OCI-LY1 (cell line): ENCODE measurements around the gene EMCN.

Experiments
- H2AFZ ChIP-seq: fragments of 200-600 bp; sonication (generic), shearing (Covaris generic); 2 replicates; pipeline ENCODE4 v1.6.0; 2014; ENCODE audit warnings: antibody characterized with exemption, mild to moderate bottlenecking, low read length
- H3F3A ChIP-seq: fragments of 200-600 bp; sonication (generic), shearing (Covaris generic); 2 replicates; pipeline ENCODE4 v1.6.0; 2014; ENCODE audit warnings: mild to moderate bottlenecking, antibody characterized with exemption, low read length, moderate library complexity; ENCODE audit not compliant: insufficient read depth
- H3K27ac ChIP-seq: fragments of 200-600 bp; sonication (generic); 2 replicates; pipeline ENCODE4 v1.5.1; 2014; ENCODE audit warnings: low read length, mixed run types, mild to moderate bottlenecking, low read depth; ENCODE audit not compliant: poor library complexity, severe bottlenecking
- H3K27me3 ChIP-seq: fragments of 200-600 bp; sonication (generic); 2 replicates; pipeline ENCODE4 v1.6.0; 2014; ENCODE audit warnings: antibody characterized with exemption, mild to moderate bottlenecking, low read length, moderate library complexity; ENCODE audit not compliant: insufficient read depth
- H3K36me3 ChIP-seq: fragments of 200-600 bp; sonication (generic); 2 replicates; pipeline ENCODE4 v1.6.1; 2014; ENCODE audit warnings: mild to moderate bottlenecking, antibody characterized with exemption, low read length, moderate library complexity, mixed read lengths; ENCODE audit not compliant: insufficient read depth
- H3K4me1 ChIP-seq: fragments of 200-600 bp; sonication (generic); 2 replicates; pipeline ENCODE4 v1.5.1; 2014; ENCODE audit warnings: mild to moderate bottlenecking, low read length, moderate library complexity; ENCODE audit not compliant: insufficient read depth, severe bottlenecking
- H3K4me2 ChIP-seq: fragments of 200-600 bp; sonication (generic), shearing (Covaris generic); 2 replicates; pipeline ENCODE4 v1.6.1; 2014; ENCODE audit warnings: low read length
- H3K4me3 ChIP-seq: fragments of 200-600 bp; sonication (generic); 2 replicates; pipeline ENCODE4 v1.5.1; 2014; ENCODE audit warnings: low read length, low read depth, mild to moderate bottlenecking, mixed read lengths; ENCODE audit not compliant: poor library complexity, severe bottlenecking
- H3K79me2 ChIP-seq: fragments of 200-600 bp; shearing (Covaris generic); 2 replicates; pipeline ENCODE4 v1.6.1; 2016; ENCODE audit warnings: mixed run types, low read length, mixed read lengths; ENCODE audit not compliant: insufficient read depth
- H3K9ac ChIP-seq: fragments of 200-600 bp; sonication (generic), shearing (Covaris generic); 2 replicates; pipeline ENCODE4 v1.6.1; 2014; ENCODE audit warnings: mild to moderate bottlenecking, low read length, mixed read lengths
- H3K9me2 ChIP-seq: fragments of 200-600 bp; sonication (generic), shearing (Covaris generic); 2 replicates; pipeline ENCODE4 v1.6.1; 2014; ENCODE audit warnings: low read depth, mild to moderate bottlenecking, low read length, mixed read lengths
- H3K9me3 ChIP-seq: fragments of 200-600 bp; shearing (Covaris generic); 2 replicates; pipeline ENCODE4 v1.6.1; 2014; ENCODE audit warnings: low read length, mixed read lengths
- H4K20me1 ChIP-seq: fragments of 200-600 bp; sonication (generic), shearing (Covaris generic); 2 replicates; pipeline ENCODE4 v1.6.0; 2016; ENCODE audit warnings: mild to moderate bottlenecking, low read length; ENCODE audit not compliant: insufficient read depth
- CTCF ChIP-seq: fragments of 200-600 bp; sonication (generic), shearing (Covaris generic); IDR thresholded peaks from 2 replicates; pipeline ENCODE4 v1.5.1; 2017; ENCODE audit warnings: mild to moderate bottlenecking, antibody characterized with exemption, low read length, moderate library complexity, mixed read lengths
- EZH2 ChIP-seq: fragments of 200-600 bp; sonication (generic), shearing (Covaris generic); IDR thresholded peaks from 2 replicates; pipeline ENCODE4 v1.8.0; 2017; ENCODE audit warnings: borderline replicate concordance, mixed run types, mild to moderate bottlenecking, antibody characterized with exemption, low read length, moderate library complexity, mixed read lengths

The EMCN gene

GRCh38 chr4:100450449-100450848 is 67.4 kb downstream of the EMCN start:
- Histone ChIP-seq H3K4me1 (no peaks in the 10 kb centered on the region), H3K4me3 (no peak overlapping the region), H3K4me2 (no peak overlapping the region), H3K27ac (no peak overlapping the region), H2AFZ (no peak overlapping the region), H3K9ac (no peak overlapping the region), H3K9me3 (no peaks in the 10 kb centered on the region), H3F3A (no peaks in the 10 kb centered on the region), H3K36me3 (no peaks in the 10 kb centered on the region), H3K79me2 (no peaks in the 10 kb centered on the region), H3K27me3 (no peaks in the 10 kb centered on the region), H4K20me1 (no peaks in the 10 kb centered on the region), H3K9me2 (no peaks in the 10 kb centered on the region)
- TF ChIP-seq EZH2: no peak
- TF ChIP-seq CTCF: no peak

GRCh38 chr4:100431416-100431815 is 86.4 kb downstream of the EMCN start:
- H3K9ac ChIP-seq: no peak overlapping the region
- H3K9me3 ChIP-seq: no peaks in the 10 kb centered on the region
- H3K4me3 ChIP-seq: no peak overlapping the region
- no peak overlapping the region for H3K27ac ChIP-seq
- no peak overlapping the region for H3K4me2 ChIP-seq
- no peaks in the 10 kb centered on the region for H4K20me1 ChIP-seq
- no peaks in the 10 kb centered on the region for H3F3A ChIP-seq
- H3K4me1 ChIP-seq: no peaks in the 10 kb centered on the region
- no peaks in the 10 kb centered on the region for H3K9me2 ChIP-seq
- no peaks in the 10 kb centered on the region for H3K79me2 ChIP-seq
- no peaks in the 10 kb centered on the region for H3K27me3 ChIP-seq
- TF ChIP-seq CTCF (no peak), EZH2 (no peak)
- no peaks in the 10 kb centered on the region for H3K36me3 ChIP-seq
- no peak overlapping the region for H2AFZ ChIP-seq

- H3K4me3 ChIP-seq: no peak overlapping the region
- no peaks in the 10 kb centered on the region for H3K4me1 ChIP-seq
- H3K36me3 ChIP-seq: no peaks in the 10 kb centered on the region
- no peaks in the 10 kb centered on the region for H3K9me3 ChIP-seq
- no peaks in the 10 kb centered on the region for H3K79me2 ChIP-seq
- no peaks in the 10 kb centered on the region for H3F3A ChIP-seq
- no peaks in the 10 kb centered on the region for H3K9me2 ChIP-seq
- H3K27ac ChIP-seq: no peak overlapping the region
- no peak overlapping the region for H3K4me2 ChIP-seq
- H4K20me1 ChIP-seq: no peaks in the 10 kb centered on the region
- H3K9ac ChIP-seq: no peak overlapping the region
- TF ChIP-seq CTCF: no peak
- TF ChIP-seq EZH2: no peak
- no peak overlapping the region for H2AFZ ChIP-seq
- no peaks in the 10 kb centered on the region for H3K27me3 ChIP-seq
Measured at GRCh38 chr4:100430451-100430850, 87.4 kb downstream of the EMCN start.
